HL-60 (cell line): ENCODE data around the gene ACTN4.

Source experiments
- POLR2AphosphoS5 ChIP-seq: IDR thresholded peaks from 2 replicates; pipeline ENCODE4 v1.6.1; 2012; ENCODE audit warnings: low read depth
- SPI1 ChIP-seq: IDR thresholded peaks from 2 replicates; pipeline ENCODE4 v1.6.1; 2012; ENCODE audit warnings: low read depth, mild to moderate bottlenecking, borderline replicate concordance
- TF ChIP-seq, protein P1 (sequence below): IDR thresholded peaks from 2 replicates; pipeline ENCODE4 v1.6.1; 2012; ENCODE audit warnings: low read depth; ENCODE audit not compliant: insufficient replicate concordance
- TF ChIP-seq, protein P2 (sequence below): IDR thresholded peaks from one replicate; pipeline ENCODE4 v1.5.1; 2011; ENCODE audit warnings: low read length, control low read depth, inconsistent platforms; ENCODE audit not compliant: insufficient read depth

DNA sequence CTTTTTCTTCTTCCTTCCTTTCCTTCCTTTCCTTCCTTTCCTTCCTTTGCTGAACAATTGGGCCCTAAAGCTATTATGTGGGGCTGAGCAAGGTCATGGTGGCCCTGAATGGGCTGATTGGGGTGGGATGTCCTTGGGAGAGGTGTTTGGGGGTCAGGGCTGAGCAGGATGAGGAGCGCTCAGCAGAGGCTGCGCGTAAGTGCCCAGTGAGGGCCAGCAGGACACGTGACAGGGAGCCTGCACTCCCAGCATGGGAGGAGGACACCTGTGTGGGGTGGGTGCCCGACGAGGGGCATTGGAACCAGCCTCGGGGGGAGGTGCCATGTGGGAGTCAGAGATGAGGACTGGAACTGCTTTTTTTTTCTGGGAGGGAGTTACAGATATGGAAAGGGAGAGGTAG, 131.3 kb downstream of the ACTN4 start:
- TF ChIP-seq, protein P1, sequence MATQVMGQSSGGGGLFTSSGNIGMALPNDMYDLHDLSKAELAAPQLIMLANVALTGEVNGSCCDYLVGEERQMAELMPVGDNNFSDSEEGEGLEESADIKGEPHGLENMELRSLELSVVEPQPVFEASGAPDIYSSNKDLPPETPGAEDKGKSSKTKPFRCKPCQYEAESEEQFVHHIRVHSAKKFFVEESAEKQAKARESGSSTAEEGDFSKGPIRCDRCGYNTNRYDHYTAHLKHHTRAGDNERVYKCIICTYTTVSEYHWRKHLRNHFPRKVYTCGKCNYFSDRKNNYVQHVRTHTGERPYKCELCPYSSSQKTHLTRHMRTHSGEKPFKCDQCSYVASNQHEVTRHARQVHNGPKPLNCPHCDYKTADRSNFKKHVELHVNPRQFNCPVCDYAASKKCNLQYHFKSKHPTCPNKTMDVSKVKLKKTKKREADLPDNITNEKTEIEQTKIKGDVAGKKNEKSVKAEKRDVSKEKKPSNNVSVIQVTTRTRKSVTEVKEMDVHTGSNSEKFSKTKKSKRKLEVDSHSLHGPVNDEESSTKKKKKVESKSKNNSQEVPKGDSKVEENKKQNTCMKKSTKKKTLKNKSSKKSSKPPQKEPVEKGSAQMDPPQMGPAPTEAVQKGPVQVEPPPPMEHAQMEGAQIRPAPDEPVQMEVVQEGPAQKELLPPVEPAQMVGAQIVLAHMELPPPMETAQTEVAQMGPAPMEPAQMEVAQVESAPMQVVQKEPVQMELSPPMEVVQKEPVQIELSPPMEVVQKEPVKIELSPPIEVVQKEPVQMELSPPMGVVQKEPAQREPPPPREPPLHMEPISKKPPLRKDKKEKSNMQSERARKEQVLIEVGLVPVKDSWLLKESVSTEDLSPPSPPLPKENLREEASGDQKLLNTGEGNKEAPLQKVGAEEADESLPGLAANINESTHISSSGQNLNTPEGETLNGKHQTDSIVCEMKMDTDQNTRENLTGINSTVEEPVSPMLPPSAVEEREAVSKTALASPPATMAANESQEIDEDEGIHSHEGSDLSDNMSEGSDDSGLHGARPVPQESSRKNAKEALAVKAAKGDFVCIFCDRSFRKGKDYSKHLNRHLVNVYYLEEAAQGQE: no peak
- TF ChIP-seq, protein P2, sequence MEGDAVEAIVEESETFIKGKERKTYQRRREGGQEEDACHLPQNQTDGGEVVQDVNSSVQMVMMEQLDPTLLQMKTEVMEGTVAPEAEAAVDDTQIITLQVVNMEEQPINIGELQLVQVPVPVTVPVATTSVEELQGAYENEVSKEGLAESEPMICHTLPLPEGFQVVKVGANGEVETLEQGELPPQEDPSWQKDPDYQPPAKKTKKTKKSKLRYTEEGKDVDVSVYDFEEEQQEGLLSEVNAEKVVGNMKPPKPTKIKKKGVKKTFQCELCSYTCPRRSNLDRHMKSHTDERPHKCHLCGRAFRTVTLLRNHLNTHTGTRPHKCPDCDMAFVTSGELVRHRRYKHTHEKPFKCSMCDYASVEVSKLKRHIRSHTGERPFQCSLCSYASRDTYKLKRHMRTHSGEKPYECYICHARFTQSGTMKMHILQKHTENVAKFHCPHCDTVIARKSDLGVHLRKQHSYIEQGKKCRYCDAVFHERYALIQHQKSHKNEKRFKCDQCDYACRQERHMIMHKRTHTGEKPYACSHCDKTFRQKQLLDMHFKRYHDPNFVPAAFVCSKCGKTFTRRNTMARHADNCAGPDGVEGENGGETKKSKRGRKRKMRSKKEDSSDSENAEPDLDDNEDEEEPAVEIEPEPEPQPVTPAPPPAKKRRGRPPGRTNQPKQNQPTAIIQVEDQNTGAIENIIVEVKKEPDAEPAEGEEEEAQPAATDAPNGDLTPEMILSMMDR: no peak
- TF ChIP-seq POLR2AphosphoS5: no peak
- no peak for TF ChIP-seq SPI1
